ENCODE data around the gene CTNNA3.

GRCh38 chr10:66329147-66329546 is 1366.8 kb downstream of the CTNNA3 start:
- TF ChIP-seq CTCF (IDR thresholded peaks at IDR 0.05) (no peak), POLR2A (IDR thresholded peaks at IDR 0.05) (no peak)

Data from testis (tissue), 2 donors.